ENCODE data around the gene GALNT7. TPM values are rescaled to one million over a fixed set of nuclear protein-coding genes. Genes with fewer than 3 reads are reported as not detected.

Gene GALNT7
- total and polyA plus RNA-seq, 10 of the 15 experiments (the other 5 are each of a cell fraction or from before 2014, with no cell fraction given) = 14.2 to 33.2 (median 28.9) TPM

- TF ChIP-seq FOXM1 (IDR thresholded peaks at IDR 0.05; ENCODE audit: low read depth, low read length) (peak; percentile 79; the same call in 1 of the 2 replicates), KLF5 (IDR thresholded peaks at IDR 0.05; ENCODE audit: partially characterized antibody) (no peak), PML (IDR thresholded peaks at IDR 0.05; ENCODE audit: low read length) (0 out of 2 replicates have a peak, but pooled peaks have one; percentile 30), KAT2A (conservative IDR thresholded peaks at IDR 0.05; ENCODE audit: control insufficient read depth, low read depth, low read length) (no peak), ZZZ3 (IDR thresholded peaks at IDR 0.05; ENCODE audit: control insufficient read depth, insufficient read length, low read depth) (no peak), CEBPB (IDR thresholded peaks at IDR 0.05; ENCODE audit: borderline replicate concordance in 1 of 2, low read depth in 2 of 2, low read length in 2 of 2) (no peak), CREM (IDR thresholded peaks at IDR 0.05; ENCODE audit: low read depth) (peak; percentile 84), GABPA (IDR thresholded peaks at IDR 0.05; ENCODE audit: low read depth) (0 out of 2 replicates have a peak, but pooled peaks have one; percentile 19), NFIC (IDR thresholded peaks at IDR 0.05; ENCODE audit: low read depth, low read length) (peak; percentile 81; the same call in 1 of the 2 replicates), PBX3 (IDR thresholded peaks at IDR 0.05; ENCODE audit: insufficient replicate concordance, low read depth, low read length) (peak; percentile 27), ZNF217 (IDR thresholded peaks at IDR 0.05) (no peak), NBN (IDR thresholded peaks at IDR 0.05) (no peak), ATF2 (IDR thresholded peaks at IDR 0.05; ENCODE audit: low read length) (peak; percentile 69), MEF2A (IDR thresholded peaks at IDR 0.05; ENCODE audit: insufficient read depth, low read depth, low read length) (0 out of 2 replicates have a peak, but pooled peaks have one; percentile 7), PAX5 (IDR thresholded peaks at IDR 0.05; ENCODE audit: borderline replicate concordance, low read depth, low read length) (peak; percentile 71; the same call in 1 of the 2 replicates), TCF12 (IDR thresholded peaks at IDR 0.05; ENCODE audit: low read depth, low read length) (peak; percentile 95), JUNB (IDR thresholded peaks at IDR 0.05) (peak; percentile 80), ETV6 (conservative IDR thresholded peaks at IDR 0.05 in 1 of 2, IDR thresholded peaks at IDR 0.05 in 1 of 2; ENCODE audit: borderline replicate concordance in 1 of 2, low read depth in 1 of 2) (peak in 1 of 2 experiments; percentile 68; a peak in 2 of 4 replicates), RAD21 (IDR thresholded peaks at IDR 0.05; ENCODE audit: insufficient read depth, low read depth, low read length) (peak; percentile 14; the same call in 1 of the 2 replicates), CBFB (IDR thresholded peaks at IDR 0.05; ENCODE audit: low read depth) (peak; percentile 90), IRF4 (IDR thresholded peaks at IDR 0.05; ENCODE audit: low read depth, low read length) (peak; percentile 17; the same call in 1 of the 2 replicates), LARP7 (IDR thresholded peaks at IDR 0.05) (no peak)
- TF ChIP-seq, protein P1, sequence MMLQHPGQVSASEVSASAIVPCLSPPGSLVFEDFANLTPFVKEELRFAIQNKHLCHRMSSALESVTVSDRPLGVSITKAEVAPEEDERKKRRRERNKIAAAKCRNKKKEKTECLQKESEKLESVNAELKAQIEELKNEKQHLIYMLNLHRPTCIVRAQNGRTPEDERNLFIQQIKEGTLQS (IDR thresholded peaks at IDR 0.05; ENCODE audit: borderline replicate concordance, extremely low read depth, low read depth, low read length) = peak; percentile 23; the same call in 1 of the 2 replicates
- TF ChIP-seq, protein P2, sequence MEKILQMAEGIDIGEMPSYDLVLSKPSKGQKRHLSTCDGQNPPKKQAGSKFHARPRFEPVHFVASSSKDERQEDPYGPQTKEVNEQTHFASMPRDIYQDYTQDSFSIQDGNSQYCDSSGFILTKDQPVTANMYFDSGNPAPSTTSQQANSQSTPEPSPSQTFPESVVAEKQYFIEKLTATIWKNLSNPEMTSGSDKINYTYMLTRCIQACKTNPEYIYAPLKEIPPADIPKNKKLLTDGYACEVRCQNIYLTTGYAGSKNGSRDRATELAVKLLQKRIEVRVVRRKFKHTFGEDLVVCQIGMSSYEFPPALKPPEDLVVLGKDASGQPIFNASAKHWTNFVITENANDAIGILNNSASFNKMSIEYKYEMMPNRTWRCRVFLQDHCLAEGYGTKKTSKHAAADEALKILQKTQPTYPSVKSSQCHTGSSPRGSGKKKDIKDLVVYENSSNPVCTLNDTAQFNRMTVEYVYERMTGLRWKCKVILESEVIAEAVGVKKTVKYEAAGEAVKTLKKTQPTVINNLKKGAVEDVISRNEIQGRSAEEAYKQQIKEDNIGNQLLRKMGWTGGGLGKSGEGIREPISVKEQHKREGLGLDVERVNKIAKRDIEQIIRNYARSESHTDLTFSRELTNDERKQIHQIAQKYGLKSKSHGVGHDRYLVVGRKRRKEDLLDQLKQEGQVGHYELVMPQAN (conservative IDR thresholded peaks at IDR 0.05) = no peak
These were observed 83.7 kb downstream of the GALNT7 start (continued) for GRCh38 chr4:173252024-173252935.

All from GM12878 (cell line).